ENCODE data around the gene SPAG8.

SPAG8 gene

GRCh38 chr9:35806101-35806500, 6.0 kb downstream of the SPAG8 start:
- DNase-seq: no peak

DNA sequence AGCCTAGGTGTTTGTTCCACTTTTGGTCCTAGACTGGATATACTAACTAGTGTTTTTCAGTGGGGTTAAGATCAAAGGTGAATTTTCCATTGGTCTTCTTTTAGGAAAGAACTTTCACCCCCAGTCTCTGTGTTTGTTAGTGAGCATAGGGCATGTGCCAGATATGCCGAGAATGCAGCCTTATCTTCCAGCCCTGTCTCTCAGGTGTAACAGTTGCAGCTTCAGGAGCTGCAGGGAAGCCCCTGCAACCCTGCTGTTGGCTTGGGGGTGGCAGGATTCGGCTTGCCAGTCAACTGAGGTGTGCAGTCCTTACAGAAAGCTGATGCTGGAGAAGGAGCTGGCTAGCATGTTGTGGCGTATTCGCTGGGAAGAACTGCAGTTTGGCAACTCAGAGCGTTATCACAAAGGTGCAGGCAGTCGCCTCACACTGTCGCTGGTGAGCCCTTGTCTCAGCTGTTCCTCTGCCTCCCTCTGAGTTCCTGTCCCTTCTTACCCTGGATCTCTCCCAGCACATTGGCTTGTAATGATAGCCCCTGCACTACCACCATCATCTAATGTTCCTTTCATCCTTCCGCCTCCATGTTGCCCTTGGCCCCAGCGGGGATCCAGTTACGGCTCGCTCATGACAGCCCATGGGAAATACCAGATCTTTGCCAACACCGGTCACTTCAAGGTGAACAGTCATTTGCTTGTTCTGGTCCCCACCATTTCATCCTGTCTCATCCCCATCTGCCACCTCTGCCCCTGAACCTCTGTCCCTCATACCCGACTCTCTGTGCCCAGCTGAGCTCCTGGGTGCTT, 10.5 kb downstream of the SPAG8 start:
- DNase-seq: no peak

DNA sequence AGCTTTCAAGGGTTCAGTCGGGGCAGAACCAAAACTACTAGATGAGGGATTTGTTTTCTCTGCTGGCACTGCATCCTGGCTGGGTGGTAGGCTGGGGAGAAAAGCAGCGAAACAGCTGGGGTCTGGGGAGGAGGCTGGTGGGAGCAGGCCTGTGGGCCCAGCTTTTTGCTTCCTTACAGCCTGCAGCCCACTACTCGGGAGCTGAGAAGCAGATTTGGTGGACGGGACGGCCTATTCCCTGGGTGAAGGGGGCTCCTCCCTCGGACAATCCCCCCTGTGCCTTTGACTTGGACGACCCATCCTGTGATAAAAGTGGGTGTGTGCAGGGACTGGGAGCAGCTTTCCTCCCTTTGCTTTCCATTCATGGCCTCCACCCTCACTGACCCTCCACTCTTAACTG, 11.5 kb downstream of the SPAG8 start:
- DNase-seq: no peak

GRCh38 chr9:35798658-35799374, 13.2 kb downstream of the SPAG8 start:
- no peak for DNase-seq

GRCh38 chr9:35797311-35798109, 14.6 kb downstream of the SPAG8 start:
- no peak for DNase-seq

DNA sequence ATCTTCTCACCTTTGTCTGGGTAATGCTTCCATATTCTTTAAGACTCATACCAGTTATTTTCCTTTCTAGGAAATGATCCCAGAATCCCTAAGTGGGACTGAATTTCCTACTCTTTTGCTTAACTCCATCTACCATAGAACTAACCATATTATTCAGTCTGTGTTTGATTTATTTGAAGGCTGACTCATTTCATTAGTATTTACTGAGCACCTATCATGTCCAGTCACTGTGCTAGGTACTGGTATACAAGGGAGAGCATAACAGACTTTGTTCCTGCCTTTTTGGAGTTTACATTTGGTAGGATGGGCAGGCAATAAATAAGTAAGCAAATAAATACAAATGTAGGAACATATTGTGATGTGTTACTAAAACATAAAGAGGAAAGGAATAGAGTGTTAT, 16.4 kb downstream of the SPAG8 start:
- DNase-seq: no peak

GRCh38 chr9:35793461-35793860, 18.6 kb downstream of the SPAG8 start:
- DNase-seq: no peak

- DNase-seq: no peak
These were observed 19.2 kb downstream of the SPAG8 start for GRCh38 chr9:35792826-35793225.

- DNase-seq: no peak
These were observed 19.8 kb downstream of the SPAG8 start for GRCh38 chr9:35792024-35792813.

- DNase-seq: no peak
These were observed 20.7 kb downstream of the SPAG8 start, which contains the start of gene NPR2 for GRCh38 chr9:35791297-35791921. TSS of gene NPR2 (plus strand) at chr9:35791591. CDS start at chr9:35792409, 818 bp downstream.

DNA sequence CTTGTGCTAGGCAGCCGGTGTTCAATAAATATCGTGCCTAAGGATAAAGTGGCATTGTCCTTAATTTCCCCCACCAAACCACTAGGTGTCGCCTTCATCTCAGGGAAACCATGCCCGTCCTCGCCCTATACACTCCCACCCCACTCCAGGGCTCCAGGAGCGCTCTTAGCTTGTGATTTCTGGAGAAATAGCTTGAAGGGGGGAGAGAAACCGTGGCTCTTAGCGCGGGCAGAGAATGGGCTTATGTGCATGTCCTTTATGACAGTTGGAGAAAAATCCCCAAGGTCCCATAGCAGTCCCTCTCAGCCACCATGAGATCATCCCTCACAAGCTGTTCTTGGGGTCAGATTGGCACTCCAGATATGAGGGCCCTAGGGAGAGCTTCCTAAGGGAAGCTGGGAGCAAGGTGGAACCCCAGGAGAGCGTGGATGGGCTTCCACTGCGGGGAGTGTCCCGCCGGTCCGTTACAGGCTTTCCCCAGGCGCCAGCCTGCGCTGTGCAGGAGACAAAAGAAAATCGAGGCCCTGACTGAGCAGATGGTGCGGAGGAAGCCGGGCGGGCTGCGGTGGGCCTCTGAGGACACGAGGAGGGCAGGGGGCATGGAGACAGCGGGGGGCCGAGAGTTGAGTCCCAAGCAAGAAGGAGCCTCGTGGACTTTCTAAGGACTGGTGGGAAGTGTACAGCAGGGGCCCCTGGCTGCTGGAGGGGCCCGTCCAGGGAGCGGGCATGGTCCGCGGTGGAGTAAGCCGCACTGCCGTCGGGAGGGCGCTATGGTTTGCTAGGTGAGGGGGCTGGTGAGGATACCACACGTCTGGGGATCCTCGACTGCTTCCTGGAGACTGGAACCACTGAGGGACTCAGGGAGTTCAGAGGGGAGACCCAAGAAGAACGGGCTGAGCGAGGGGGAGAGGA, 21.4 kb downstream of the SPAG8 start:
- peak; percentile 23 for DNase-seq

GRCh38 chr9:35790025-35790384, 22.1 kb downstream of the SPAG8 start:
- DNase-seq: no peak

DNA sequence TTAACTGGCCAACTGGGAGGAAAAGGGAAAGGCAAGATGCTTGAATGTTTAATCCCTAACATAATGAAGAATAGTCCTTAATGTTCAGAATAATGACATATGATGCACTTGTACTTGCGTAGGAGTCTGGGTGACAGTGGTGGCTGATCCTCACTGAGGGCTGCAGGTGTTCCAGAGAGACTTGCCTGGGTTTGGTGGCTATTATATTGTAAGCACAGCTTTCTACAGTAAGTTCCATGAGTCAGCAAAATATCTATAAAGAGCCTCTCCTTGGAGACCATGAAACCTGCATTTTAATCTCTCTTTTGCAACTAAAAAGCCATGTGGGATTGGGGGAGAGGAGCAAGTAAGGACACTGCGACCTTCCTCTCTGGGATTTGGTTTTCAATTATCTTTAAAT, 22.5 kb downstream of the SPAG8 start:
- no peak for DNase-seq

DNA sequence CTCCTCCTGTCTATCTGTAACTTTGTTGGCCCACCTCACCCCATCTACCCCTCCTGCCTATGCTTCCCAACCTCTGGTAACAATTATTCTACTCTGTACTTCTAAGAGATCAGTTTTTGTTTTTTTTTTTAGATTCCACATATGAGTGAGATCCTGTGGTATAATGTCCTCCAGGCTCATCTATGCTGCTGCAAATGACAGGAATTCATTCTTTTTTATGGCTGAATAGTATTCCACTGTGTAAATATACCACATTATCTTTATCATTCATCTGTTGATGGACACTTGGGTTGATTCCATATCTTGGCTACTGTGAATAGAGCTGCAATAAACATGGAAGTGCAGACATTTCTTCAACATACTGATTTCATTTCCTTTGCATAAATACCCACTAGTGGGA, 28.6 kb downstream of the SPAG8 start:
- no peak for DNase-seq

DNA sequence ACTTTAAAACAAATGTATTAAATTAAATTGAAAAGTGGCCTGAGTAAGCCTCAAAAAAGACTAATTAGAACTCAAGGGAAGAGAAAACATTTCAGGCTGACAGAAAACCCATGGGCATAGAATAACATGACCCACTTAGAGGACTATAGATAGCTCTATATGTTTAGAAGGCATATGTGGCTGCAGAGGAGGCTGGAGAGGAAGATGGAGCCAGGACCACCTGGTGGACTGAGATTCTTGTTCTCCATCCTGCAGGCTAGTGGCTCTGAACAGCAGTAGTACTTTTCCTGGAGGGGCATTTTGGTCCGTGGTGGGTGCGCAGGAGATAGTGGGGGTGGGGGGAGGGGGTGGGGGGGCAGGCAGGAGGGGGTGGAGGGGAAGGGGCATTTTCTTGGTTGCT, 31.0 kb downstream of the SPAG8 start:
- DNase-seq: no peak

DNA sequence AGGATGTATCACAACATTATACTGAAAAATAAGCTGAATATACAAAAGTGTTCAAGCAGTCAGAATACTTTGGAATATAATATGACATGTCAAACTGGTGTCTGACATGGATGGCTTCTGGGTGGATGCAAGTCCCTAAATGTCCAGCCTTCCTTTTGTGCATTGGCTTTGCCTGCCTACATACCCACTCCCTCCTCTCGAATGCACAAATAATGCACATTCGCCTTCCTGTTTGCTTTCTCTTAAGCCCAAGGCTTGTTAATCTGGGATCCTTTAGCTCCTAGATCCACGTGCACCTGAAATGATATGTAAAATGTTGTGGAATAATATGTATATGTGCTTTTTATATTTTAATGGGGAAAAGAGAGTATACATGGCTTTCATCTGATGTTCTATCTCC, 33.6 kb downstream of the SPAG8 start:
- no peak for DNase-seq

- no peak for DNase-seq
These were observed 36.0 kb downstream of the SPAG8 start for GRCh38 chr9:35776018-35776417.

DNA sequence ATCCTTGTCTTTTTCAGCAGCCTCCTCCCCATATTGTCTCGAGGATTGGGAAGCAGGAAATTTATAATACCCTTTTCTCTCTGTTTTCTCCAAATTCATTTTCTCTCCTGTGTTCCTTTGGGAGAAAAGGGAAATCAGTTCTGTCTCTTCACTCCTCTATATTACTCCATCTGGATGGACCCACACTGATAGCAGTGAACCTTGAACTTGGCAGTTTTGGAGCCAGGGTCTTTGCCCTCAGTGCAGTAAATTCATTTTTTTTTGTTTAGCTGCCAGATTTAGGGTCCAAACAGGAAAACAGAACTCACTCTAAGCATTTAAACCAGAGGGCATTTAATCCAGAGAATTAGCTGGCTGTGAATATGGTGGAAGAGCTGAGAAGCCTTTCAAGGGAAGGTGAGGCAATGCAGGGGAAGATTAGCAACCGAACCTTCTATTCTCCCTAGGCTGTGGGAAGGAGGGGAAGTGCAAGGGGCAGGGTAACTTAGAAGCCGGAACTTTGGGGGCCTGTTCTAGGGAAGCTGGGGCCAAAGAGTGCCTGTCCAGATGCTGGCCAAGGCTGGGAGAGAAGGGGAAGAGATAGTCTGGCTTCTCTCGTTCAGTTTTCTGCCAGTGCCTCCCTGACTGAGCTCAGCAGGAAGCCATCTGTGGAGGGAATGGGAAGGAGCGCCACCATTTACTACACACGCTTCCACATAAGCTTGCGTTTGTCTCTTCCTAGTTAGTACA, 37.0 kb downstream of the SPAG8 start:
- DNase-seq: no peak

GRCh38 chr9:35771943-35772342, 40.1 kb downstream of the SPAG8 start:
- DNase-seq: no peak

DNA sequence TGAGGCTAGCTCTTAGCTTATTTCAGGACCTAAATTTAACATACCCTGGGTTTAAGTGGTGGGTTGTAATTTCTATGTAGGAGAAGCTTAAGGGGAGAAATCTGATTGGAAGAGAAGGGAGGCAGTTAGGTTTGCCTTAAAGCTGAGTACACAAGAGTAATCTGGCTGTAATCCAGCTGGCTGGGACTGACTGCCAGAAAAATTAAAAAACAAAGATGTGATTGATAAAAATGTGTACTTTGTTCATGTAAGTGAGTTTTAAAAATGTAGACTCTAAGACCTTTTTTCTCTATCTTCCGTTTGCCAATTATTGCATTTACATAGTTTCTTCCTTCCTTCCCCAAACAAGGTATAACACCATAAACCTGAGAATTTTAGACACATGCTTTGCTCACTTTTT, 40.5 kb downstream of the SPAG8 start:
- DNase-seq: no peak

DNA sequence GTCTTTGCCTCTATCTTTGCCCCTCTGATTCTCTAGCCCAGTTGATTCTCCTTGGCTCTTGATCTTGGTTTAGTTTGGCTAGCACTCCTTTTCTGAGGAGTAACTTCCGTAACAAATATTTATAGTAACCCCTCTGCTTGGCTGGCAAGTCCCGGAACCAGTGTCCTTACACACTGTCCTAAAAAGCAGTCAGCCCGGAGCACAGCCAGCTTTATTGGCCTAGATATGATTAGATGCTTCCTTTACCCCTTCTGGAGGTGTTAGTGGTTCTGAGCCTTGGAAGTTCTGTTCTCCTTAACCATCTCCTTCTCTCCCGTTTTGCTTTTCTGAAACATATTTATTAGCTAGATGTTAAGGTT, 41.0 kb downstream of the SPAG8 start:
- DNase-seq: no peak
